A673 (cell line): ENCODE results near the gene FASTK.

ENCODE experiments used
- CTCF ChIP-seq: fragments of 300-800, 200-600 bp; sonication (generic); conservative IDR thresholded peaks from 2 replicates; pipeline ENCODE4 v1.5.1; 2017; ENCODE audit warnings: low read depth, mild to moderate bottlenecking, antibody characterized with exemption, low read length, moderate library complexity, mixed read lengths
- EZH2 ChIP-seq: fragments of 200-600 bp; sonication (generic); IDR thresholded peaks from 2 replicates; pipeline ENCODE4 v1.6.1; 2017; ENCODE audit warnings: borderline replicate concordance, low read depth, mild to moderate bottlenecking, mixed read lengths, antibody characterized with exemption, low read length; ENCODE audit not compliant: poor library complexity, severe bottlenecking

- TF ChIP-seq CTCF (no peak), EZH2 (no peak)
Measured at GRCh38 chr7:151115836-151116418, 35.3 kb upstream of the FASTK start.
